ENCODE measurements around the gene ANAPC13.

Gene ANAPC13

GRCh38 chr3:134485718-134486576, at the start of gene ANAPC13, which contains the start of gene CEP63:
Gene ANAPC13, minus strand, starts transcription at chr3:134485985. Its CDS starts 3,081 bp downstream, at chr3:134482904.
Gene CEP63, plus strand, starts transcription at chr3:134486057. Its CDS starts 9,264 bp downstream, at chr3:134495321.
- DNase-seq (ENCODE audit: low read depth in 2 of 2), result peak; percentile 85 to 87

- no peak for DNase-seq (ENCODE audit: low read depth in 2 of 2)
Observed at GRCh38 chr3:134535186-134535970, 49.6 kb upstream of the ANAPC13 start.

- DNase-seq (ENCODE audit: low read depth in 2 of 2), result no peak
Observed at GRCh38 chr3:134533493-134533892, 47.7 kb upstream of the ANAPC13 start.

GRCh38 chr3:134527538-134528186, 41.9 kb upstream of the ANAPC13 start:
- no peak for DNase-seq (ENCODE audit: low read depth in 2 of 2)

- DNase-seq (ENCODE audit: low read depth in 2 of 2), result no peak
Observed at GRCh38 chr3:134527037-134527436, 41.3 kb upstream of the ANAPC13 start.

GRCh38 chr3:134526319-134526718, 40.5 kb upstream of the ANAPC13 start:
- no peak for DNase-seq (ENCODE audit: low read depth in 2 of 2)

- no peak for DNase-seq (ENCODE audit: low read depth in 2 of 2)
Observed at GRCh38 chr3:134525293-134525692, 39.5 kb upstream of the ANAPC13 start.

GRCh38 chr3:134522541-134522940, 36.8 kb upstream of the ANAPC13 start:
- no peak for DNase-seq (ENCODE audit: low read depth in 2 of 2)

GRCh38 chr3:134517791-134518190, 32.0 kb upstream of the ANAPC13 start:
- no peak for DNase-seq (ENCODE audit: low read depth in 2 of 2)

GRCh38 chr3:134516905-134517304, 31.1 kb upstream of the ANAPC13 start:
- DNase-seq (ENCODE audit: low read depth in 2 of 2), result no peak

GRCh38 chr3:134511500-134511899, 25.7 kb upstream of the ANAPC13 start:
- DNase-seq (ENCODE audit: low read depth in 2 of 2), result no peak

- no peak for DNase-seq (ENCODE audit: low read depth in 2 of 2)
Observed at GRCh38 chr3:134505485-134505884, 19.7 kb upstream of the ANAPC13 start.

- DNase-seq (ENCODE audit: low read depth in 2 of 2), result no peak
Observed at GRCh38 chr3:134504132-134504531, 18.3 kb upstream of the ANAPC13 start.

- DNase-seq (ENCODE audit: low read depth in 2 of 2), result no peak
Observed at GRCh38 chr3:134503266-134503665, 17.5 kb upstream of the ANAPC13 start.

- no peak for DNase-seq (ENCODE audit: low read depth in 2 of 2)
Observed at GRCh38 chr3:134496471-134497071, 10.8 kb upstream of the ANAPC13 start.

GRCh38 chr3:134495980-134496379, 10.2 kb upstream of the ANAPC13 start:
- no peak for DNase-seq (ENCODE audit: low read depth in 2 of 2)

GRCh38 chr3:134494495-134494894, 8.7 kb upstream of the ANAPC13 start:
- no peak for DNase-seq (ENCODE audit: low read depth in 2 of 2)

- DNase-seq (ENCODE audit: low read depth in 2 of 2), result no peak
Observed at GRCh38 chr3:134487406-134487805, 1.6 kb upstream of the ANAPC13 start.

- DNase-seq (ENCODE audit: low read depth in 2 of 2), result peak in 1 of 2 donors; percentile 23
Observed at GRCh38 chr3:134486577-134487041, 824 bp upstream of the ANAPC13 start.

- peak; percentile 77 to 83 for DNase-seq (ENCODE audit: low read depth in 2 of 2)
Observed at GRCh38 chr3:134485075-134485717, 589 bp downstream of the ANAPC13 start.

Measured in activated CD4-positive, alpha-beta T cell treated with anti-CD3 and anti-CD28 coated beads for 24 hours (primary cell).